SK-N-SH (cell line): ENCODE results near the gene PGM5.

ENCODE experiments used
- CHD2 ChIP-seq: fragments of 150-350 bp; IDR thresholded peaks from 2 replicates; pipeline ENCODE4 v1.6.1; 2018; ENCODE audit warnings: low read length; ENCODE audit not compliant: partially characterized antibody
- EP300 ChIP-seq, 2 experiments: IDR thresholded peaks; 2 replicates each; pipeline versions ENCODE4 v1.4.0 to v1.6.1; 2012; ENCODE audit warnings: borderline replicate concordance in 1 of 2, low read depth in 1 of 2, low read length in 1 of 2
- RCOR1 ChIP-seq: fragments of 150-350 bp; IDR thresholded peaks from 2 replicates; pipeline ENCODE4 v1.6.1; 2017; ENCODE audit warnings: antibody characterized with exemption, low read length
- SIN3A ChIP-seq: IDR thresholded peaks from 2 replicates; pipeline ENCODE4 v1.6.1; 2012; ENCODE audit warnings: low read depth, mild to moderate bottlenecking, low read length, moderate library complexity, borderline replicate concordance
- SMC3 ChIP-seq: IDR thresholded peaks from 2 replicates; pipeline ENCODE4 v1.6.1; 2012; ENCODE audit warnings: low read depth, low read length, improper control_type of control experiment
- TF ChIP-seq, protein P1 (sequence below): fragments of 200-600 bp; sonication (generic); IDR thresholded peaks from 2 replicates; pipeline ENCODE4 v1.6.1; 2017; ENCODE audit warnings: antibody characterized with exemption, mild to moderate bottlenecking, moderate library complexity
- TF ChIP-seq, protein P2 (sequence below): IDR thresholded peaks from 2 replicates; pipeline ENCODE4 v1.4.0; 2012; ENCODE audit warnings: low read depth
- TF ChIP-seq, protein P3 (sequence below): IDR thresholded peaks from 2 replicates; pipeline ENCODE4 v1.6.1; 2012; ENCODE audit warnings: mild to moderate bottlenecking, low read depth, low read length, moderate library complexity
- TF ChIP-seq, protein P4 (sequence below): fragments of 150-350 bp; IDR thresholded peaks from 2 replicates; pipeline ENCODE4 v1.6.1; 2017; ENCODE audit warnings: antibody characterized with exemption, low read length, low read depth, borderline replicate concordance

GRCh38 chr9:68545033-68545705 is 188.8 kb downstream of the PGM5 start:
- TF ChIP-seq RCOR1 (no peak), SIN3A (no peak), CHD2 (no peak), SMC3 (no peak), EP300 (IDR thresholded peaks at IDR 0.05; ENCODE audit: borderline replicate concordance in 1 of 2, low read depth in 1 of 2, low read length in 1 of 2) (no peak)
- TF ChIP-seq, protein P1, sequence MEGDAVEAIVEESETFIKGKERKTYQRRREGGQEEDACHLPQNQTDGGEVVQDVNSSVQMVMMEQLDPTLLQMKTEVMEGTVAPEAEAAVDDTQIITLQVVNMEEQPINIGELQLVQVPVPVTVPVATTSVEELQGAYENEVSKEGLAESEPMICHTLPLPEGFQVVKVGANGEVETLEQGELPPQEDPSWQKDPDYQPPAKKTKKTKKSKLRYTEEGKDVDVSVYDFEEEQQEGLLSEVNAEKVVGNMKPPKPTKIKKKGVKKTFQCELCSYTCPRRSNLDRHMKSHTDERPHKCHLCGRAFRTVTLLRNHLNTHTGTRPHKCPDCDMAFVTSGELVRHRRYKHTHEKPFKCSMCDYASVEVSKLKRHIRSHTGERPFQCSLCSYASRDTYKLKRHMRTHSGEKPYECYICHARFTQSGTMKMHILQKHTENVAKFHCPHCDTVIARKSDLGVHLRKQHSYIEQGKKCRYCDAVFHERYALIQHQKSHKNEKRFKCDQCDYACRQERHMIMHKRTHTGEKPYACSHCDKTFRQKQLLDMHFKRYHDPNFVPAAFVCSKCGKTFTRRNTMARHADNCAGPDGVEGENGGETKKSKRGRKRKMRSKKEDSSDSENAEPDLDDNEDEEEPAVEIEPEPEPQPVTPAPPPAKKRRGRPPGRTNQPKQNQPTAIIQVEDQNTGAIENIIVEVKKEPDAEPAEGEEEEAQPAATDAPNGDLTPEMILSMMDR: no peak
- TF ChIP-seq, protein P2, sequence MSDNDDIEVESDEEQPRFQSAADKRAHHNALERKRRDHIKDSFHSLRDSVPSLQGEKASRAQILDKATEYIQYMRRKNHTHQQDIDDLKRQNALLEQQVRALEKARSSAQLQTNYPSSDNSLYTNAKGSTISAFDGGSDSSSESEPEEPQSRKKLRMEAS: no peak
- TF ChIP-seq, protein P3, sequence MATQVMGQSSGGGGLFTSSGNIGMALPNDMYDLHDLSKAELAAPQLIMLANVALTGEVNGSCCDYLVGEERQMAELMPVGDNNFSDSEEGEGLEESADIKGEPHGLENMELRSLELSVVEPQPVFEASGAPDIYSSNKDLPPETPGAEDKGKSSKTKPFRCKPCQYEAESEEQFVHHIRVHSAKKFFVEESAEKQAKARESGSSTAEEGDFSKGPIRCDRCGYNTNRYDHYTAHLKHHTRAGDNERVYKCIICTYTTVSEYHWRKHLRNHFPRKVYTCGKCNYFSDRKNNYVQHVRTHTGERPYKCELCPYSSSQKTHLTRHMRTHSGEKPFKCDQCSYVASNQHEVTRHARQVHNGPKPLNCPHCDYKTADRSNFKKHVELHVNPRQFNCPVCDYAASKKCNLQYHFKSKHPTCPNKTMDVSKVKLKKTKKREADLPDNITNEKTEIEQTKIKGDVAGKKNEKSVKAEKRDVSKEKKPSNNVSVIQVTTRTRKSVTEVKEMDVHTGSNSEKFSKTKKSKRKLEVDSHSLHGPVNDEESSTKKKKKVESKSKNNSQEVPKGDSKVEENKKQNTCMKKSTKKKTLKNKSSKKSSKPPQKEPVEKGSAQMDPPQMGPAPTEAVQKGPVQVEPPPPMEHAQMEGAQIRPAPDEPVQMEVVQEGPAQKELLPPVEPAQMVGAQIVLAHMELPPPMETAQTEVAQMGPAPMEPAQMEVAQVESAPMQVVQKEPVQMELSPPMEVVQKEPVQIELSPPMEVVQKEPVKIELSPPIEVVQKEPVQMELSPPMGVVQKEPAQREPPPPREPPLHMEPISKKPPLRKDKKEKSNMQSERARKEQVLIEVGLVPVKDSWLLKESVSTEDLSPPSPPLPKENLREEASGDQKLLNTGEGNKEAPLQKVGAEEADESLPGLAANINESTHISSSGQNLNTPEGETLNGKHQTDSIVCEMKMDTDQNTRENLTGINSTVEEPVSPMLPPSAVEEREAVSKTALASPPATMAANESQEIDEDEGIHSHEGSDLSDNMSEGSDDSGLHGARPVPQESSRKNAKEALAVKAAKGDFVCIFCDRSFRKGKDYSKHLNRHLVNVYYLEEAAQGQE: no peak
- TF ChIP-seq, protein P4, sequence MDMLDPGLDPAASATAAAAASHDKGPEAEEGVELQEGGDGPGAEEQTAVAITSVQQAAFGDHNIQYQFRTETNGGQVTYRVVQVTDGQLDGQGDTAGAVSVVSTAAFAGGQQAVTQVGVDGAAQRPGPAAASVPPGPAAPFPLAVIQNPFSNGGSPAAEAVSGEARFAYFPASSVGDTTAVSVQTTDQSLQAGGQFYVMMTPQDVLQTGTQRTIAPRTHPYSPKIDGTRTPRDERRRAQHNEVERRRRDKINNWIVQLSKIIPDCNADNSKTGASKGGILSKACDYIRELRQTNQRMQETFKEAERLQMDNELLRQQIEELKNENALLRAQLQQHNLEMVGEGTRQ: no peak
